Measurements from ENCODE around the gene MAP3K1.

Gene MAP3K1

DNA sequence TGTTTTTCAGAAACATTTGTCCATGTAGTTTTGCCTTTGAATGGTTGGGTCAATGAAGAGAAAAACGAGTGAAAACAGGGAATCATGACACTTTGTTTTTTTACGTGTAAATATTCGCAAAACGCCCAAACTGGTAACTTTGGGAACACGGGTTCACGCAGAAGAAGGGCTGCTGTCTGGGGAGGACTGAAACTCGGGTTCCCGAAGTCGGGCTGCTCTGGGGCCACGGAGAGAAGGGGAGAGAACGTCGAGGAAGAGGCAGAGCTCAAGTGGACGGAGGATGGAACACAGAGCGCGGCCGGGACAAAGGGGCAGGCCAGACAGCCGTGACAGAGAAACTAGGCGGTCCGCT, 93.6 kb downstream of the MAP3K1 start:
- TF ChIP-seq, protein P1, sequence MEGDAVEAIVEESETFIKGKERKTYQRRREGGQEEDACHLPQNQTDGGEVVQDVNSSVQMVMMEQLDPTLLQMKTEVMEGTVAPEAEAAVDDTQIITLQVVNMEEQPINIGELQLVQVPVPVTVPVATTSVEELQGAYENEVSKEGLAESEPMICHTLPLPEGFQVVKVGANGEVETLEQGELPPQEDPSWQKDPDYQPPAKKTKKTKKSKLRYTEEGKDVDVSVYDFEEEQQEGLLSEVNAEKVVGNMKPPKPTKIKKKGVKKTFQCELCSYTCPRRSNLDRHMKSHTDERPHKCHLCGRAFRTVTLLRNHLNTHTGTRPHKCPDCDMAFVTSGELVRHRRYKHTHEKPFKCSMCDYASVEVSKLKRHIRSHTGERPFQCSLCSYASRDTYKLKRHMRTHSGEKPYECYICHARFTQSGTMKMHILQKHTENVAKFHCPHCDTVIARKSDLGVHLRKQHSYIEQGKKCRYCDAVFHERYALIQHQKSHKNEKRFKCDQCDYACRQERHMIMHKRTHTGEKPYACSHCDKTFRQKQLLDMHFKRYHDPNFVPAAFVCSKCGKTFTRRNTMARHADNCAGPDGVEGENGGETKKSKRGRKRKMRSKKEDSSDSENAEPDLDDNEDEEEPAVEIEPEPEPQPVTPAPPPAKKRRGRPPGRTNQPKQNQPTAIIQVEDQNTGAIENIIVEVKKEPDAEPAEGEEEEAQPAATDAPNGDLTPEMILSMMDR (IDR thresholded peaks at IDR 0.05; ENCODE audit: borderline replicate concordance, control extremely low read depth, extremely low read depth, insufficient read depth, missing control alignments): no peak
- no peak for DNase-seq (ENCODE audit: low spot score)
- in situ Hi-C loops (cut with MboI; ENCODE audit: low sequenced_read_pairs, unreplicated experiment): no loop called here

DNA sequence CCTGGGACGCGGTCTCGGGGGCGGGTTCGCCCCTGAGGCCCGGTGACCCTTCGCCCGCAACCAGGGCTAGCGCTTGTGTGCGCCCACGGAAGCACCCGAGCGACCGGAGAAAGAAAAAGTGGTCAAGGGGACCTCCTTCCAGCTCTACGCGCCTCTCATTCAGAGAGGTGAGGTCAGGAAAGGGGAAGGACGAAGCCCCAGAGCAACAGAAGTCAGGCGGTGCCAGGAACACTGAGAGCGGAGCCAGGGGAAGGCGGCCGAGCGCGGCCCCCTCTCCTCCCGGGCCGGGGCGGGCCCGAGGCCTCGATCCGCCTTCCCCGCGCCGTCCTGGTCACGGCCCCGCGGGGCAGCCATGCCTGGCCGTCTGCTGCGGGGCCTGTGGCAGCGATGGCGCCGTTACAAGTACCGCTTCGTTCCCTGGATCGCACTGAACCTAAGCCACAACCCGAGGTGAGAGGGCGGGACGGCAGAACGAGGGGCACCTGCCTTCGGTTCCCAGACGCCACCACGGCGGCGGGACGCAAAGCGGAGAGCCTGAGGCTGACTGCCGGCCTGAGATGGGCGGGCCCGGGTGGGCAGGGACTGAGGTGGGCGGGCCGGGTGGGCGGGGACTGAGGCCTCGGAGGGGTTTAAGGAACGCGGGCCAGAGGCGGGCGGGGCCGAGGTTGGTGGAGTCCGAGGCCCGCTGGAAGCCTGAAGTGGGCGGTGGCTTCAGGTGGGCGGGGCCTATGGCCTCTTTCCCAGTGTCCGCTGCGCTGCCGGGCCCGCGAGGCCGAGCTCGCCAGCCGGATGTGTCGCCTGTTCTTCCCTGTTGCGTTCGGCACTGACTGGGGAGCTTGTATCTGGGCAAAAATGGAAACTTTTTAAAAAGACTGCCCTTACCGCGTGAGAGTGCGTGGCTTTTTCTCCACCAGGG, 94.2 kb downstream of the MAP3K1 start, which contains the start of gene SETD9:
Gene SETD9 (plus strand): TSS at position 303 of the 916 bp plus-strand sequence. CDS start 50 bp downstream, at position 353.
- DNase-seq (ENCODE audit: low spot score): peak; percentile 98
- TF ChIP-seq, protein P1 (IDR thresholded peaks at IDR 0.05; ENCODE audit: borderline replicate concordance, control extremely low read depth, extremely low read depth, insufficient read depth, missing control alignments): no peak
- in situ Hi-C loops (cut with MboI; ENCODE audit: low sequenced_read_pairs, unreplicated experiment): no loop called here

DNA sequence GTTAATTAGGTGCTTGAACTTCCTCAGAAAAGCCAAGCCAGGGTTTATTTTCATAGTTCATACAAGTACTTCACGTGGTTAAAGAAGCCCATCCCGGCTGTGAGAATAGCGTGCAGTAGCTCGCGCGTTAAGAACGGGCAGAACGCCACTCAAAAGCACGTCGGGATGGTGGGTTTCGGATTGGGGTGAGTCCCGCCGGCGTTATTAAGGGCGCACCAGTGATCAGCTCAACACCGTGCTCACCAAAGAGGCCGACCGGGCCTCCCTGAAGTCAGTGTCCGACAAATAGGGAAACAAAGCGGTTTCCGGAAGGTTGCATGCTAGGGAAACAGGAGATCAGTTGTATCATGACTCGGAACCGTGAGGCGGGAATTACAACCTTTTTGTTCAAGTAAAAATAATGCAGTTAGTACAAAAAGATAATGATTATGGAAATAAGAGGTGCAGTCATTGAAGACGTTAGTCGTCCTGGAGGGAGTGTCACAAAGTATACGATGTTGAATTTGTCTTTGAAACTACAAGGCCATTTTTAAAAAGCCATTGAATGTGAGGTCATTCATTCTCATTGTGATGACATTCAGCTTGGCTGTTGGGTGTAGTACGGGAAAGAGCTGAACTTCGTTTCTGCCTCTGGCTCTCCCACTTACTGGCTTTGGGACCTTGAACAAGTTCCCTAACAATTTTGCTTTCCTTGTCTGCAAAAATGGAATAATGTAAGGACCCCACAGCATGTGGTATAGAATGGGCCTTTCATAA, 95.0 kb downstream of the MAP3K1 start:
- TF ChIP-seq, protein P1 (IDR thresholded peaks at IDR 0.05; ENCODE audit: borderline replicate concordance, control extremely low read depth, extremely low read depth, insufficient read depth, missing control alignments): no peak
- peak; percentile 4 for DNase-seq (ENCODE audit: low spot score)
- in situ Hi-C loops (cut with MboI; ENCODE audit: low sequenced_read_pairs, unreplicated experiment): no loop called here

DNA sequence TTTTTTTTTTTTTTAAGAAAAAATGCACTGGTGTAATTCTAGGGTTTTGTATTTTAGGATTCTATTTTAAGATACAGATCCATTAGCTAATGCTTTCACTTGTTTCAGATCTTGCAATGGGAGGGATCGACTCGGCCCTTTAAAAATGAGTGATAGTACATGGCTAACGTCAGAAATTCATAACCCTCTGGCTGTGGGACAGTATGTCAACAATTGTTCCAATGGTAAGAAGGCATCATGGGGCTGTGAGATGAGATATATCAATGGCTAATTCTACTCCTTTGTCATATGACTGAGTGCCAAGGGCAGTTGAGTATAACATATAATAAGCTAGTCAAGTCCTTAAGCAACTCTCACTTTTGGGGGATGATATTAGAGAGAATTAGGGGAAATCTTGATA, 98.4 kb downstream of the MAP3K1 start:
- no peak for DNase-seq (ENCODE audit: low spot score)
- TF ChIP-seq, protein P1 (IDR thresholded peaks at IDR 0.05; ENCODE audit: borderline replicate concordance, control extremely low read depth, extremely low read depth, insufficient read depth, missing control alignments): no peak
- in situ Hi-C loops (cut with MboI; ENCODE audit: low sequenced_read_pairs, unreplicated experiment): no loop called here

DNA sequence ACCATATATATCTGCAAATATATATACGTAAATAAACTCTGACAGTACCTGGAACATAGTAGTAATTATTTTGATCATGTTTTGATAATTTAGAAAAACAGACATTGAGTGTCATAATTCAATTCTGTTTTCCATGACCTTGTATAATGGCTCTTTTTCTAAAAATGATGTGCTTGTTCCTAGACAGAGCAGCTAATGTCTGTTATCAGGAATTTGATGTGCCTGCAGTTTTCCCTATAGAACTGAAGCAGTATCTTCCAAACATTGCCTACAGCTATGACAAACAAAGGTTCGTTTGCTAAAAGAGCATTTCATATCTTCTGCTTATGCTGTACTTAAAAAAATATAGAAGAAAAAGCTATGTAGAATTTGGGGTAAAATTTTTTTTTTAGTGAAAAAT, 99.3 kb downstream of the MAP3K1 start:
- no peak for DNase-seq (ENCODE audit: low spot score)
- TF ChIP-seq, protein P1 (IDR thresholded peaks at IDR 0.05; ENCODE audit: borderline replicate concordance, control extremely low read depth, extremely low read depth, insufficient read depth, missing control alignments): no peak
- in situ Hi-C loops (cut with MboI; ENCODE audit: low sequenced_read_pairs, unreplicated experiment): no loop called here

DNA sequence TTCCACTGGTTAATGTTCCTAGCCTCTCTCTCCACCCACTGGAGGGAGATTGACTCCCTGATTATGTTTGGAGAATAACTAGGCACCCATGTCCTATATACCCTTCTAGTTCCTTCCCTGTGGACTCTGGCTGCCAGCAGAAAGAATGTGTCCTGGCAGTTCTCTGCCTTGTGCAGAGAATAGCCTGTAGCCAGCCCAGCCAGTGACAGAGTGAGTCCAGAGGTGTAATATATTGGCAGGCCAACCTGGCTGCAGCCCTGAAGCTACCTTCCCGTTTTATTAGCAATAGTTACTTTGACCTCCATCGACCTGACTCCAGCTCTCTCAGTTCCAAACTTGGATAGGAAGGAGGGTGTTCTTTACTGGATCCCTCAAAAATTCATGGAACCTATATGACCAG, 102.2 kb downstream of the MAP3K1 start:
- TF ChIP-seq, protein P1 (IDR thresholded peaks at IDR 0.05; ENCODE audit: borderline replicate concordance, control extremely low read depth, extremely low read depth, insufficient read depth, missing control alignments): no peak
- DNase-seq (ENCODE audit: low spot score): no peak
- in situ Hi-C loops (cut with MboI; ENCODE audit: low sequenced_read_pairs, unreplicated experiment): no loop called here

Measured in GM13976 (cell line).